Measurements from ENCODE around the gene HOXD10. TPM values are rescaled to one million over a fixed set of nuclear protein-coding genes. Genes with fewer than 3 reads are reported as not detected.

Gene HOXD10
- total RNA-seq, 2 experiments from 2014 or later: not detected

GRCh38 chr2:176146645-176147044, 30.1 kb downstream of the HOXD10 start:
- no peak overlapping the region for H3K4me3 ChIP-seq (ENCODE audit: low read depth, low read length, poor library complexity, severe bottlenecking)
- H3K9me2 ChIP-seq (ENCODE audit: insufficient read depth, low read length): no peaks in the 10 kb centered on the region
- no peak for TF ChIP-seq EZH2phosphoT487 (IDR thresholded peaks at IDR 0.05; ENCODE audit: borderline replicate concordance, low read depth, low read length)
- TF ChIP-seq, protein P1, sequence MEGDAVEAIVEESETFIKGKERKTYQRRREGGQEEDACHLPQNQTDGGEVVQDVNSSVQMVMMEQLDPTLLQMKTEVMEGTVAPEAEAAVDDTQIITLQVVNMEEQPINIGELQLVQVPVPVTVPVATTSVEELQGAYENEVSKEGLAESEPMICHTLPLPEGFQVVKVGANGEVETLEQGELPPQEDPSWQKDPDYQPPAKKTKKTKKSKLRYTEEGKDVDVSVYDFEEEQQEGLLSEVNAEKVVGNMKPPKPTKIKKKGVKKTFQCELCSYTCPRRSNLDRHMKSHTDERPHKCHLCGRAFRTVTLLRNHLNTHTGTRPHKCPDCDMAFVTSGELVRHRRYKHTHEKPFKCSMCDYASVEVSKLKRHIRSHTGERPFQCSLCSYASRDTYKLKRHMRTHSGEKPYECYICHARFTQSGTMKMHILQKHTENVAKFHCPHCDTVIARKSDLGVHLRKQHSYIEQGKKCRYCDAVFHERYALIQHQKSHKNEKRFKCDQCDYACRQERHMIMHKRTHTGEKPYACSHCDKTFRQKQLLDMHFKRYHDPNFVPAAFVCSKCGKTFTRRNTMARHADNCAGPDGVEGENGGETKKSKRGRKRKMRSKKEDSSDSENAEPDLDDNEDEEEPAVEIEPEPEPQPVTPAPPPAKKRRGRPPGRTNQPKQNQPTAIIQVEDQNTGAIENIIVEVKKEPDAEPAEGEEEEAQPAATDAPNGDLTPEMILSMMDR (conservative IDR thresholded peaks at IDR 0.05; ENCODE audit: low read length): no peak
- no peak for DNase-seq (ENCODE audit: low spot score)
- H2AFZ ChIP-seq (ENCODE audit: low read length): no peak overlapping the region
- no TSS peak for BruUV-seq (replicated peaks)
- H4K20me1 ChIP-seq (ENCODE audit: insufficient read depth, low read length): no peaks in the 10 kb centered on the region
- ChIA-PET POLR2A (no interaction called here), CTCF (ENCODE audit: unreplicated experiment) (no interaction called here)
- H3K79me2 ChIP-seq (ENCODE audit: insufficient read depth, low read depth, low read length): no peaks in the 10 kb centered on the region
- no peaks in the 10 kb centered on the region for H3K36me3 ChIP-seq (ENCODE audit: insufficient read depth, low read length)
- H3K9me3 ChIP-seq (ENCODE audit: low read length): no peaks in the 10 kb centered on the region
- no peak overlapping the region for H3K27ac ChIP-seq (ENCODE audit: low read depth, low read length, poor library complexity, severe bottlenecking)
- intact Hi-C loops (cut with micrococcal nuclease; ENCODE audit: unreplicated experiment): no loop called here
- H3K4me1 ChIP-seq (ENCODE audit: insufficient read depth, low read length, poor library complexity, severe bottlenecking): no peaks in the 10 kb centered on the region
- H3K4me2 ChIP-seq (ENCODE audit: low read length): no peak overlapping the region

- Histone ChIP-seq H3K9me3 (ENCODE audit: low read length) (no peaks in the 10 kb centered on the region), H3K9me2 (ENCODE audit: insufficient read depth, low read length) (no peaks in the 10 kb centered on the region), H3K79me2 (ENCODE audit: insufficient read depth, low read depth, low read length) (no peaks in the 10 kb centered on the region), H3K4me3 (ENCODE audit: low read depth, low read length, poor library complexity, severe bottlenecking) (no peak overlapping the region), H3K36me3 (ENCODE audit: insufficient read depth, low read length) (no peaks in the 10 kb centered on the region), H2AFZ (ENCODE audit: low read length) (no peak overlapping the region), H3K27ac (ENCODE audit: low read depth, low read length, poor library complexity, severe bottlenecking) (no peak overlapping the region), H3K4me2 (ENCODE audit: low read length) (no peak overlapping the region), H4K20me1 (ENCODE audit: insufficient read depth, low read length) (no peaks in the 10 kb centered on the region), H3K4me1 (ENCODE audit: insufficient read depth, low read length, poor library complexity, severe bottlenecking) (no peaks in the 10 kb centered on the region)
- CTCF ChIA-PET (ENCODE audit: unreplicated experiment): no interaction called here
- no peak for DNase-seq (ENCODE audit: low spot score)
- TF ChIP-seq, protein P1 (conservative IDR thresholded peaks at IDR 0.05; ENCODE audit: low read length): no peak
- no peak for TF ChIP-seq EZH2phosphoT487 (IDR thresholded peaks at IDR 0.05; ENCODE audit: borderline replicate concordance, low read depth, low read length)
- POLR2A ChIA-PET: no interaction called here
- BruUV-seq (replicated peaks): no TSS peak
- intact Hi-C loops (cut with micrococcal nuclease; ENCODE audit: unreplicated experiment): no loop called here
These were observed 30.7 kb downstream of the HOXD10 start for GRCh38 chr2:176147210-176147799.

DNA sequence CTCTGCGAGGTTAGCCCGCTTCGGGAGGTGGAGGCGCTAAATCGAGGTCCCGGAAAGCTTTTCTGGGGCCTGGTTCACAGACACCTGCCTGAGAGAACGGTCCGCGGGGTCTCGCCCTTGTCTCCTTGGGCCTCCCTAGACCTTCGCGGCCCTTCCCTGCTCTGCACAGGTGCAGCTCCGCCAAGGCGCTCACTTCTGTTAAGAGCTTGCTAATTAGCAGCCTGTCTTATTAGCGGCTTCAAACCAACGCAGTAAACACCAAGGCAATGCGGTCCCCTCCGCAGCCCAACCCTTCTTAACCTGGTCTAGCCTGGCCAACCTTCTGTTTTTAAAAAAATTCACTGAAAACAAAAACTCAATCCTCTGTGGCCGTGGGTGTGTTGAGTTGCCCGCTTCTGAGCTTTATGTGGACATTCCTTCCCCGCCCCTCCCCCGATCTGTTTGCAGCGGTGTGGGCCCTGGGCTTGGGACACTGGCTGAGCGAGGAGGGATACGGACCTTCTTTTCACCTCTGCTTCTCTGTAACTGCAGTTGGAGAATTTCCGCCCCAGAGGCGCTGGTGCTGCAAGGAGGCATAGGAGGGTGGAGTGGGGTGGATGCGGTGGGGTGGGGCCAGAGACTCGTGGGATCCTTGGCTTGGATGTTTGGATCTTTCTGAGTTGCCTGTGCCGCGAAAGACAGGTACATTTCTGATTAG, 31.4 kb downstream of the HOXD10 start:
- Histone ChIP-seq H3K4me2 (ENCODE audit: low read length) (no peak overlapping the region), H4K20me1 (ENCODE audit: insufficient read depth, low read length) (no peaks in the 10 kb centered on the region), H3K4me1 (ENCODE audit: insufficient read depth, low read length, poor library complexity, severe bottlenecking) (no peaks in the 10 kb centered on the region), H3K36me3 (ENCODE audit: insufficient read depth, low read length) (no peaks in the 10 kb centered on the region), H2AFZ (ENCODE audit: low read length) (no peak overlapping the region), H3K4me3 (ENCODE audit: low read depth, low read length, poor library complexity, severe bottlenecking) (no peak overlapping the region), H3K27ac (ENCODE audit: low read depth, low read length, poor library complexity, severe bottlenecking) (no peak overlapping the region), H3K9me3 (ENCODE audit: low read length) (no peaks in the 10 kb centered on the region), H3K9me2 (ENCODE audit: insufficient read depth, low read length) (no peaks in the 10 kb centered on the region), H3K79me2 (ENCODE audit: insufficient read depth, low read depth, low read length) (no peaks in the 10 kb centered on the region)
- CTCF ChIA-PET (ENCODE audit: unreplicated experiment): no interaction called here
- POLR2A ChIA-PET: no interaction called here
- DNase-seq (ENCODE audit: low spot score): no peak
- intact Hi-C loops (cut with micrococcal nuclease; ENCODE audit: unreplicated experiment): no loop called here
- no TSS peak for BruUV-seq (replicated peaks)
- no peak for TF ChIP-seq EZH2phosphoT487 (IDR thresholded peaks at IDR 0.05; ENCODE audit: borderline replicate concordance, low read depth, low read length)
- TF ChIP-seq, protein P1 (conservative IDR thresholded peaks at IDR 0.05; ENCODE audit: low read length): no peak
